ENCODE measurements around the gene ENPP7.

ENPP7 gene

DNA sequence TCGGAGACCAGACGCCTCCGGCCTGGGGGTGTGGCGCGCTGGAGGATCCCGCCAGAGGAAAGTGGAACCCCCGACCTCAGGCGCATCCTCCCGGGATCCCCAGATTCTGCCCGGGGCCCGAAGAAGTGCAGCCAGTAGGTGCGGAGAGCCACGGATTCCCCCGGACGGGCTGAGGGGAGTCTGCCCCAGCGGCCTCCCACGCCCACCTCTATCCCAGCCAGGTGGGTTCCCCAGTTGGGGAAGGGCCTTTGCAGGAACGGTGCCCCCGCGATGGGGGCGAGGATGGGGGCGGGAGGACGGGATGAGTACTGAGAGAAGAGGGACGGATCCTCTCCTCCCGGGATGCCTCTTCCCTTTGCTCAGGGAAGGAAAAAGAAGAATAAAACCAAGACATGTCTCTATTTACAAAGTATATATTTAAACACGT lies 61.0 kb downstream of the ENPP7 start:
- no peak for TF ChIP-seq POLR2AphosphoS5 (IDR thresholded peaks at IDR 0.05; ENCODE audit: low read depth, low read length)
- TF ChIP-seq POLR2A (IDR thresholded peaks at IDR 0.05; ENCODE audit: low read depth, low read length), result no peak
- no peak for TF ChIP-seq TAF1 (IDR thresholded peaks at IDR 0.05; ENCODE audit: borderline replicate concordance, low read depth, low read length)
- DNase-seq (ENCODE audit: insufficient read length), result no peak
- no peak for FAIRE-seq
